ENCODE data around the gene SYN1.

DNA sequence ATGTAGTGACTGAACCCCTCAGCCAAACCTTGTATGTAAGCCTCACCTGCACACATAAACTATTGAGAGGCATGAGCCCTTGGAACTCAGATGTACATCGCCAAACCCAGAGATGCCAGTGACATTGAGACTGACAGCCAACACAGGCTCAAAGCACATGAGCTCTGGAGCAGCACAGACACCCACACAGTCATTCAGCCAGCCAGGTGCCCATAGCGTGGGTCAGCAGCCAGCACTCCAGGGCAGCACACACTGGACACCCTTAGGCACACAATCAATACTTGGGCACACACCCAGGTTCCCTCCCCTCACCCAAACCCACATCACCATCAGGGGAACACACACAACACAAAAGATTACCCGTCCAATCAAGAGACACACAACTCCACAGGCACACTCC lies 41.8 kb downstream of the SYN1 start:
- TF ChIP-seq, protein P1, sequence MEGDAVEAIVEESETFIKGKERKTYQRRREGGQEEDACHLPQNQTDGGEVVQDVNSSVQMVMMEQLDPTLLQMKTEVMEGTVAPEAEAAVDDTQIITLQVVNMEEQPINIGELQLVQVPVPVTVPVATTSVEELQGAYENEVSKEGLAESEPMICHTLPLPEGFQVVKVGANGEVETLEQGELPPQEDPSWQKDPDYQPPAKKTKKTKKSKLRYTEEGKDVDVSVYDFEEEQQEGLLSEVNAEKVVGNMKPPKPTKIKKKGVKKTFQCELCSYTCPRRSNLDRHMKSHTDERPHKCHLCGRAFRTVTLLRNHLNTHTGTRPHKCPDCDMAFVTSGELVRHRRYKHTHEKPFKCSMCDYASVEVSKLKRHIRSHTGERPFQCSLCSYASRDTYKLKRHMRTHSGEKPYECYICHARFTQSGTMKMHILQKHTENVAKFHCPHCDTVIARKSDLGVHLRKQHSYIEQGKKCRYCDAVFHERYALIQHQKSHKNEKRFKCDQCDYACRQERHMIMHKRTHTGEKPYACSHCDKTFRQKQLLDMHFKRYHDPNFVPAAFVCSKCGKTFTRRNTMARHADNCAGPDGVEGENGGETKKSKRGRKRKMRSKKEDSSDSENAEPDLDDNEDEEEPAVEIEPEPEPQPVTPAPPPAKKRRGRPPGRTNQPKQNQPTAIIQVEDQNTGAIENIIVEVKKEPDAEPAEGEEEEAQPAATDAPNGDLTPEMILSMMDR (IDR thresholded peaks at IDR 0.05; ENCODE audit: insufficient read depth, low read length, poor library complexity, severe bottlenecking): no peak
- TF ChIP-seq EZH2phosphoT487 (conservative IDR thresholded peaks at IDR 0.05; ENCODE audit: low read length): no peak

All from SU-DHL-6 (cell line).